T1000 (cell line): Measurements from ENCODE around the gene MAPK1IP1L.
"Not testable (repeated sequence)": the region's sequence is repeated elsewhere in the genome, so short reads cannot be mapped to it uniquely, and the experiment has no call there.

ENCODE experiments used
- DNase-seq: peaks from one replicate; lab custom pipeline; 2025; ENCODE audit warnings: mixed read lengths; lab: John Stamatoyannopoulos, UW

The MAPK1IP1L gene

DNA sequence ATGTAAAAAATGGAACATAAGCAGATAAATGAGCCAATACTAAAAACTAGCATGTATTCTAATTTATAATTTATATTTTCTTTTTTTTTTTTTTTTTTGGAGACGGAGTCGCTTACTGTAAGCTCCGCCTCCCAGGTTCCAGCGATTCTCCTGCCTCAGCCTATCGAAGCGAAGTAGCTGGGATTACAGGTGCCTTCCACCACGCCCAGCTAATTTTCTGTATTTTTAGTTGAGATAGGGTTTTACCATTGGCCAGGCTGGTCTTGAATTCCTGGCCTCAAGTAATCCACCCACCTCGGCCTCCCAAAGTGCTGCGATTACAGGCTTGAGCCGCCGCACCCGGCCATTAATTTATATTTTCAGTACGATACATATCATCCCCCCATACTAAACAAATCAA, 2.7 kb downstream of the MAPK1IP1L start:
- no peak for DNase-seq

- no peak for DNase-seq
Observed at GRCh38 chr14:55057919-55058318, 6.5 kb downstream of the MAPK1IP1L start.

DNA sequence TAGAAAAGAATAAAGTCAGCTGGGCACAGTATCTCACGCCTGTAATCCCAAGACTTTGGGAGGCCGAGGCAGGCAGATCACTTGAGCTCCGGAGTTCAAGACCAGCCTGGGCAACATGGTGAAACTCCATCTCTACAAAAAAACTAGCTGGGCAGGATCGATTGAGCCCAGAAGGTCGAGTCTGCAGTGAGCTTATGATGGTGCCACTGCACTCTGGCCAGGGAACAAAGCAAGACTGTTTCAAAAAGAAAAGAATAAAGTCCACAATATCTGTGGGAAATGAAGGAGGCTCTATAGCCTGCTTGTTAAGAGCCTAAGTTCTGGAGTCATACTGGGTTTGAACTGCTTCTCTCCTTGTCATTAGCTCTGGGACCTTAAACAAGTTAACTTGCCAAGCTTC, 7.9 kb downstream of the MAPK1IP1L start:
- DNase-seq = no peak

GRCh38 chr14:55062517-55063351, 11.3 kb downstream of the MAPK1IP1L start:
- no peak for DNase-seq

GRCh38 chr14:55064896-55065295, 13.4 kb downstream of the MAPK1IP1L start:
- DNase-seq = not testable (repeated sequence)

DNA sequence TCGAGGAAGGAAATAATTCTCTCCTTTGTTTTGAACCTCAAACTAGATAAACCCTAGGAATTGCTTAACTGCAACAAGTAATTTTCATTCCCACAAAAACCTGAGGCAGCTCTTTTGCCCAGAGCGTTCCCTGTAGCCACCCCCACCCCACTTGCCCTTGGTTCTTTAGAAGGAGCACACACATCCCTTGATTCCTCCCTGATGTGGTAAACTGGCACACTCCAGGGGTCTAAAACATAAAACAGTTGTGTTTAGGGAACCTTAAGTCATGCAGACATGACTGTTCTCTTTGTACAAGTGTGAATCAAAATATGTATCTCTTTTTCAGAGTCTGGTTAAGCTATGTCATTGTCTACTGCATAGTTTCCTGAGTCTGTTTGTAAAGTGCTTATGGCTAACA, 14.0 kb downstream of the MAPK1IP1L start:
- no peak for DNase-seq

DNA sequence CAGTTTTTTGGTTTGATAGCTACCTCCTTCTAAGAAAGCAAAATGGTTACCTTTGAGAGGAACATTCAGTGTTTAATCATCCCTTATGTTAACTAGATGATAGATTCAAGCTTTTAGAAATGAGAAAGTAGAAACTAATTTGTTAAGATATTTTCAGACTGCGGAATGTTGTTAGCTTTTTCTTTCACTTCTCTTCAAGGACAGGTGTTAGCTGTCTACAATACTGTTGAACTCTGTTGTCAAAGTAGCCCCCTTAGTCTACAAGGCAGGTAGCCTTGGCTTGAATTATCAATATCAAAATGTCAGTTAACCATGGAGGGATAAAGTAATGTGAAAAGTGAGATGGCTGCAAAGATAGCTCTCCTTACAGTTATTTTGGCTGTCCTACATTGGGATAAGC, 14.8 kb downstream of the MAPK1IP1L start:
- no peak for DNase-seq

GRCh38 chr14:55070981-55071411, 19.5 kb downstream of the MAPK1IP1L start:
- DNase-seq = no peak

- peak; percentile 31 for DNase-seq
Observed at GRCh38 chr14:55071870-55072640, 20.6 kb downstream of the MAPK1IP1L start.

DNA sequence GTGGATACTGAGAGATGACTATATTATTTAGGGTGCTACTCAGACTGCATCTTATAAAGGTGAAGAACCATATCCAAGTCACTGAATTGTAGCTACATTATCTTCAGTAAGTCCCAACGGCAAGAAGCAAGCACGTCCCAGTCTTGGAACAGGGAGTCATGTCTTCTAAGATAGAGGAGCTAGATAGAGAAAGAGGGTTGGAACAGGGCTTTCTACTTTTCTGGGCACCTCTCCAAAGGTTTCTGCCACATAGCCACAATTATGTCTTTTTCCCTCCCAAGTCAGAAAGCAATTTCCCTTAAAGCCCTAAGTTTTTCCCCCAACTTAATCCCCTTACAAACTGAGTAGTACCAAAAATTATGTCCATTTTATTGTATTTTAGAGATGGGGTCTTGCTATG, 22.4 kb downstream of the MAPK1IP1L start:
- DNase-seq = no peak

- no peak for DNase-seq
Observed at GRCh38 chr14:55074662-55075061, 23.2 kb downstream of the MAPK1IP1L start.

DNA sequence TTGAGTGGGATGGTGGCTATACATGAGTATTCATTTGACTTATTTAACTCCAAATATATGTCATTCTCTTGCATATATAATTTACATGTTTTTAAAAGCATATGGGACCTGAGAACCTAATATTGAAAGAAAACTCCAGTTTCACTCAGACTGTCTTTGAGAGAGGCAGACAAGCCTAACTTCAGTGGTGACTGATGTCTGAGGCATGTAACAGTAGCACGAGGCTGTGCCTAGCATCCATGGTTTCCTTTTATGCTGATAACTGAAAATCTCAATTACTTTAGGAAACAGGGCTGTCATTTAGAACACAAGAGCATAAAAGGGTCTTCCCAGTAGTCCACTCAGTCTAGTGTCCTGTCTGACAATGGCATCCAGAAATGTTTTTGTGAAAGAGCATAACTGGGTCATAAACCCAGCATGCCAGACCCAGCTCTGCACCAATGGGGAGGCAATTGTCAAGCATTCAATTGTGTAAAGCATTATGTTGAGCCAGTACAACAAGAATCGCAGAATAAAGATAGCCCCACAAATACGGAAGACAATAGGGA, 24.3 kb downstream of the MAPK1IP1L start:
- DNase-seq = no peak

DNA sequence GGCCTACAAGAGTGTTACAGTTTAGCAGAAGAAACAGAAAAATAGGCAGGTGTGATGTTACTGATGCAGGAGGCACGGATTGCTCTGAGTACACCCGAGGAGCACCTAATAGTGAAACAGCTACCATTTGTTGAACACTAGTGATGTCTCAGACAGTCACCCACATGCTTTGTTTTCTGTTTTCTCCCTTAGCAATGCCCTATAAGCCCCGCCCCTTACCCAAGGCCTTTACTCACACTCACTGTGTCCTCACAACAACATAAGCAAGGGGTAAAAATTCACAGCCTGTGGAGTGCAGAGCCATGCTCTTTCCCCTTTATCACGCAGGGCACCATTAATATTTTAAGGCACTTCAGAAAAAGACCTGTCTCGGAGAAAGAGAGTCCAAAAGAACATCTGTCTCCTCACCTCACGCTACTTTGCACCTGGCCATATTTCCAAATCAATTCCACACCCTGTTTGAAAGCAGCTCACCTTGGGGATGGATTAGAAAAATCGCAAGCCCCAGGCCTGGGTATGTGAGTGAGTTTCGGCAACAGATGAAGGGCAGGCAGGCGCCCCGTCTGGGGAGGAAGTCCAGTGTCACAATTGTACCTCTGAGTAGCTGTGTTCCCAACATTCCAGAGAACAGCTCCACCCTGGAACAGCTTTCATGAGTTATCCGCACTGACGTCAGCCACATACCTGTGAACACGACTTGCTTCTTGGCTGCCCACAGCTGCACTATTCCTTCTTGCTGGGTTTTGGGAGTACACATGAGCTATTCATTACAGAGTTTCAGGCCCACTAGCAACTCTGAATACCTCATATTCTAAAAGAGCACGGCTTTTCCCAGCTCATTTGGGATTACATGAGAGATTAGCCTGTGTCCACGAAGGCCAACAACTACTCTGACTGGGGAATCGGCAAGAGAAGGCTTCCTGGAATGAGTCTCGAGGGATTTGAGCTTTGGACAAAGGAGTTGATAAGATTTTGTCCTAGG, 26.0 kb downstream of the MAPK1IP1L start:
- DNase-seq = no peak

DNA sequence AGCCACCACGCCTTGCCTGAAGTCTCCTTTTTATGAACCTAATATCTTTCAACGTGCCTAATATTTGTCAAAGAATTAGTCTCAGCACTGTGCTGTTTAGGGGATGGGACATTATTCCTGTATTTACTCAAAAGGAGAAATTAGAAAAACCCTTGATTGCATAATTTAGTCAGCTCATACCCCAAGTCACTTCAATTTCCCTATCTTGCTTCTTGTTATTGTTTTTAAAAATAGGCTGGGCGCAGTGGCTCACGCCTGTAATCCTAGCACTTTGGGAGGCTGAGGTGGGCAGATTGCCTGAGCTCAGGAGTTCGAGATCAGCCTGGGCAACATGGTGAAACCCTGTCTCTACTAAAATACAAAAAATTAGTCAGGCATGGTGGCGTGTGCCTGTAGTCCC, 28.5 kb downstream of the MAPK1IP1L start:
- DNase-seq = not testable (repeated sequence)

DNA sequence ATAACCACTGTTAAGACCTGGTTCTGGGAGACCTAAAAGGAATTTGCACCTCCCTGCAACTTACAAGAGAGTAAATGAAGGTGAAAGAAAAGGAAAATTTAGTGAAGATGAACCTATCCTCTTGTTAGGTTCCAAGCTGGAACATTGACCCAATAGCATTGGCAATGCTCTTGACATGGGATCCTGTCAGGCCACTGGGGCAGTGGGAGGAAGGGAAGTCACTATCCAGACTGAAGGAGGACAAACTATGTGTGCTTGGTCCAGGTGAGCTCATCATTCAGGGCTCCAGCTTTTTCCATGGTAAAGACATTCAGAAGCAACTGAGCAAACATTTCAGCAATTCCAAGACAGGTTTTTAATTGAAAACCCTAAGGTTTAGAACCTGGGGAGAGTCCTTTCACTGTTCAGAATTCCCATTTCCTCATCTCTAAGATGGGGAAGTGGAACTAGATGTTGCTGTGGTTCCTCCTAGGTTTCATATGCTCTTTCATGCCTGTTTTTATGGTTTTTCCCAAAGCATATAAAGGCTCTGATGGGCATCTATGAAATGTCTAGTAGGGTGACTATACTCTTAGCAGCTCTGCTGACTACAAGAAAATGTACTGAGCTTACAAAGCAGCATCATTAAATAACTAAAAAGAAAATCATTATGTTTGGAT, 33.1 kb downstream of the MAPK1IP1L start:
- DNase-seq = no peak

- DNase-seq = no peak
Observed at GRCh38 chr14:55085060-55085660, 33.7 kb downstream of the MAPK1IP1L start.

- no peak for DNase-seq
Observed at GRCh38 chr14:55086938-55087337, 35.5 kb downstream of the MAPK1IP1L start.

DNA sequence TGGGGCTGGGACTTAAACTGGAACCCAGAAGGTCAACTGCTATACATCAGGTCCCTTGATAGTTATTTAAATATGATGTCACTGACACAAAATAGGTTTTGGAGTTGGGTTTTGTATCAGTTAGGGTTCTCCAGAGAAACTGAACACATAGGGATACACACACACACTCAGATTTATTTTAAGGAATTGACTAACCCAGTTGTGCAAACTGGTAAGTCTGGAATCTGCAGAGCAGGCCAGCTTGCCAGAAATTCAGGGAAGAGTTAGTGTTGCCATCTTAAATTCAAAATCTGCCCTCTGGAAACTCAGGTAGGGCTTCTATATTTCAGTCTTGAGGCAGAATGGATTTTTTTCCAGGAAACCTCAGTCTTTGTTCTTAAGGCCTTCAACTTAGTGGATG, 36.9 kb downstream of the MAPK1IP1L start:
- no peak for DNase-seq

GRCh38 chr14:55092341-55092740, 40.9 kb downstream of the MAPK1IP1L start:
- no peak for DNase-seq

- DNase-seq = peak; percentile 36
Observed at GRCh38 chr14:55094292-55095157, 43.1 kb downstream of the MAPK1IP1L start.
